Tibial artery (tissue), 4 donors: ENCODE results near the gene LRRTM4.

Source experiments
- DNase-seq, 2 donors: peaks; one replicate each; pipeline ENCODE4 v3.0.0-alpha.2; 2019
- H3K27ac ChIP-seq, 2 donors: fragments of 200-600 bp; sonication (generic) in 1 of 2; 1 replicate in 1 of 2; 2 replicates in 1 of 2; pipeline ENCODE4 v1.5.1; 2018 to 2019; ENCODE audit warnings: mild to moderate bottlenecking in 1 of 2
- H3K27me3 ChIP-seq, 2 donors: fragments of 200-600 bp; sonication (generic) in 1 of 2; one replicate each; pipeline versions ENCODE4 v1.5.1 to v1.6.0; 2016 to 2019
- H3K36me3 ChIP-seq, 3 donors: fragments of 200-600 bp; sonication (generic) in 2 of 3; one replicate each; pipeline ENCODE4 v1.5.1; 2016 to 2019; ENCODE audit warnings: mild to moderate bottlenecking in 2 of 3
- H3K4me1 ChIP-seq, 4 donors: fragments of 200-600 bp; sonication (generic) in 2 of 4; 1 replicate in 3 of 4; 2 replicates in 1 of 4; pipeline ENCODE4 v1.5.1; 2016 to 2019
- H3K4me3 ChIP-seq, 2 donors: fragments of 200-600 bp; sonication (generic) in 1 of 2; 1 replicate in 1 of 2; 2 replicates in 1 of 2; pipeline ENCODE4 v1.5.1; 2018 to 2019; ENCODE audit warnings: mild to moderate bottlenecking in 2 of 2
- H3K9me3 ChIP-seq, 3 donors: fragments of 200-600 bp; sonication (generic) in 1 of 3; one replicate each; pipeline ENCODE4 v1.5.1; 2016 to 2019
- intact Hi-C: fragments of 100-400 bp; cut with DNase I; formaldehyde crosslinking; loops from one replicate; pipeline ENCODE4 v1.15.0; 2023; ENCODE audit warnings: low total_unique reads
- TF ChIP-seq, protein P1 (sequence below), 2 experiments: fragments of 200-600 bp in 1 of 2; fragments of 450-650 bp in 1 of 2; IDR thresholded peaks; one replicate each; pipeline ENCODE4 v1.5.1; 2017 to 2019; ENCODE audit warnings: antibody characterized with exemption in 2 of 2, mild to moderate bottlenecking in 1 of 2, moderate library complexity in 1 of 2

LRRTM4 gene

GRCh38 chr2:76870581-76870980 lies 651.6 kb downstream of the LRRTM4 start:
- H3K36me3 ChIP-seq, result no peaks in the 10 kb centered on the region
- H3K9me3 ChIP-seq, result no peaks in the 10 kb centered on the region
- H3K4me1 ChIP-seq, result no peaks in the 10 kb centered on the region
- H3K27me3 ChIP-seq, result no peaks in the 10 kb centered on the region
- no peak overlapping the region for H3K27ac ChIP-seq
- intact Hi-C loops, result no loop called here
- H3K4me3 ChIP-seq, result no peak overlapping the region
- no peak for DNase-seq
- TF ChIP-seq, protein P1, sequence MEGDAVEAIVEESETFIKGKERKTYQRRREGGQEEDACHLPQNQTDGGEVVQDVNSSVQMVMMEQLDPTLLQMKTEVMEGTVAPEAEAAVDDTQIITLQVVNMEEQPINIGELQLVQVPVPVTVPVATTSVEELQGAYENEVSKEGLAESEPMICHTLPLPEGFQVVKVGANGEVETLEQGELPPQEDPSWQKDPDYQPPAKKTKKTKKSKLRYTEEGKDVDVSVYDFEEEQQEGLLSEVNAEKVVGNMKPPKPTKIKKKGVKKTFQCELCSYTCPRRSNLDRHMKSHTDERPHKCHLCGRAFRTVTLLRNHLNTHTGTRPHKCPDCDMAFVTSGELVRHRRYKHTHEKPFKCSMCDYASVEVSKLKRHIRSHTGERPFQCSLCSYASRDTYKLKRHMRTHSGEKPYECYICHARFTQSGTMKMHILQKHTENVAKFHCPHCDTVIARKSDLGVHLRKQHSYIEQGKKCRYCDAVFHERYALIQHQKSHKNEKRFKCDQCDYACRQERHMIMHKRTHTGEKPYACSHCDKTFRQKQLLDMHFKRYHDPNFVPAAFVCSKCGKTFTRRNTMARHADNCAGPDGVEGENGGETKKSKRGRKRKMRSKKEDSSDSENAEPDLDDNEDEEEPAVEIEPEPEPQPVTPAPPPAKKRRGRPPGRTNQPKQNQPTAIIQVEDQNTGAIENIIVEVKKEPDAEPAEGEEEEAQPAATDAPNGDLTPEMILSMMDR (IDR thresholded peaks at IDR 0.05), result no peak

- H3K4me3 ChIP-seq, result no peak overlapping the region
- DNase-seq, result no peak
- H3K9me3 ChIP-seq, result no peaks in the 10 kb centered on the region
- intact Hi-C loops, result no loop called here
- no peak overlapping the region for H3K27ac ChIP-seq
- no peaks in the 10 kb centered on the region for H3K36me3 ChIP-seq
- H3K27me3 ChIP-seq, result no peaks in the 10 kb centered on the region
- TF ChIP-seq, protein P1 (IDR thresholded peaks at IDR 0.05), result no peak
- no peaks in the 10 kb centered on the region for H3K4me1 ChIP-seq
These were observed 652.2 kb downstream of the LRRTM4 start for GRCh38 chr2:76870011-76870410.

GRCh38 chr2:76867854-76868253 lies 654.3 kb downstream of the LRRTM4 start:
- Histone ChIP-seq H3K27me3 (no peaks in the 10 kb centered on the region), H3K36me3 (no peaks in the 10 kb centered on the region), H3K9me3 (no peaks in the 10 kb centered on the region), H3K27ac (no peak overlapping the region), H3K4me1 (no peaks in the 10 kb centered on the region), H3K4me3 (no peak overlapping the region)
- intact Hi-C loops, result no loop called here
- TF ChIP-seq, protein P1 (IDR thresholded peaks at IDR 0.05), result no peak
- DNase-seq, result no peak

DNA sequence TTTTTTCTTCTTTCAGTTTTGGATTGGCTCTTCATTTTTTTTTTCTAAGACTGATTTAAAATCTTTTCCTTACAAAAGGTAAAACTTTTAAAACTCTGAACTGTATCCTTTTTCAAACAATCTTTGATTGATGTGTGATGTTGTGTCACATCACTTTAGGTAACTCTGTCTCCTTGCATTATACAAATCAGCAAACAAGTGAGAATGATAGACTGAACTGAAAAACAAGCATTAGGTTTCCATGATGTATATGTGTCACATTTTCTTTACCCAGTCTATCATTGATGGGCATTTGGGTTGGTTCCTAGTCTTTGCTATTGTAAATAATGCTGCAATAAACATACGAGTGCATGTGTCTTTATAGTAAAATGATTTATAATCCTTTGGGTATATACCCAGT lies 655.7 kb downstream of the LRRTM4 start:
- H3K27me3 ChIP-seq, result no peaks in the 10 kb centered on the region
- H3K36me3 ChIP-seq, result no peaks in the 10 kb centered on the region
- H3K9me3 ChIP-seq, result no peaks in the 10 kb centered on the region
- no peak overlapping the region for H3K27ac ChIP-seq
- H3K4me1 ChIP-seq, result no peaks in the 10 kb centered on the region
- DNase-seq, result no peak
- no peak overlapping the region for H3K4me3 ChIP-seq
- intact Hi-C loops, result no loop called here
- TF ChIP-seq, protein P1 (IDR thresholded peaks at IDR 0.05), result no peak

- Histone ChIP-seq H3K4me1 (no peaks in the 10 kb centered on the region), H3K36me3 (no peaks in the 10 kb centered on the region), H3K9me3 (no peaks in the 10 kb centered on the region), H3K27me3 (no peaks in the 10 kb centered on the region), H3K4me3 (no peak overlapping the region), H3K27ac (no peak overlapping the region)
- TF ChIP-seq, protein P1 (IDR thresholded peaks at IDR 0.05), result no peak
- DNase-seq, result no peak
- intact Hi-C loops, result no loop called here
These were observed 659.3 kb downstream of the LRRTM4 start for GRCh38 chr2:76862901-76863300.

GRCh38 chr2:76861708-76862107 lies 660.5 kb downstream of the LRRTM4 start:
- DNase-seq, result no peak
- TF ChIP-seq, protein P1 (IDR thresholded peaks at IDR 0.05), result no peak
- H3K27ac ChIP-seq, result no peak overlapping the region
- intact Hi-C loops, result no loop called here
- no peaks in the 10 kb centered on the region for H3K36me3 ChIP-seq
- no peaks in the 10 kb centered on the region for H3K4me1 ChIP-seq
- no peaks in the 10 kb centered on the region for H3K27me3 ChIP-seq
- no peak overlapping the region for H3K4me3 ChIP-seq
- H3K9me3 ChIP-seq, result no peaks in the 10 kb centered on the region
